NCI-H2196 treated with DMSO at 0.1 percent for 48 hours (cell line): ENCODE measurements around the gene LYPD4.
A peak's percentile ranks its signal among the peaks of the same experiment; 100 is the strongest.

Source experiments
- DNase-seq: peaks from one replicate; lab custom pipeline; 2025; ENCODE audit not compliant: unreplicated experiment; lab: John Stamatoyannopoulos, UW

LYPD4 gene

GRCh38 chr19:41853344-41853743, 8.9 kb upstream of the LYPD4 start:
- DNase-seq: no peak

GRCh38 chr19:41851456-41851855, 7.0 kb upstream of the LYPD4 start:
- DNase-seq: no peak

GRCh38 chr19:41850381-41850780, 5.9 kb upstream of the LYPD4 start:
- DNase-seq: no peak

DNA sequence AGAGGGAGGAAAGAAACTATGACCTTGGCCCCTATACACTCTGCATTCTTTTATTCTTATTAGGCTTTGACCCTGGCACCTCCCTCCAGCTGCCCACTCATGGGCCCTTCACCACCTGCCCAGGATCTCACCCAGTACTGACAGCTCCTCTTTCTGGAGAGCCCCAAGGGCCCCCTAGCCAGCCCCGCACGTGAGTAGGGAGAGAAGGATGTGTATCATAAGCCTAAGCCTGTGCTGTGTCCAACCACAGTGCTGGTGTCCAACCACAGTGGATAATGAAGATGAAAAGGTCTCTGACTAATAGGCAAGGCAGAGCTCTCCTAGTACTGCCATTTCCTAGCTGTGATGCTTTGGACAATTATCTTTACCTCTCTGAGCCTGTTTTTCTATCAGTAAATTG, 4.6 kb upstream of the LYPD4 start:
- DNase-seq: no peak

GRCh38 chr19:41848666-41849065, 4.2 kb upstream of the LYPD4 start:
- no peak for DNase-seq

DNA sequence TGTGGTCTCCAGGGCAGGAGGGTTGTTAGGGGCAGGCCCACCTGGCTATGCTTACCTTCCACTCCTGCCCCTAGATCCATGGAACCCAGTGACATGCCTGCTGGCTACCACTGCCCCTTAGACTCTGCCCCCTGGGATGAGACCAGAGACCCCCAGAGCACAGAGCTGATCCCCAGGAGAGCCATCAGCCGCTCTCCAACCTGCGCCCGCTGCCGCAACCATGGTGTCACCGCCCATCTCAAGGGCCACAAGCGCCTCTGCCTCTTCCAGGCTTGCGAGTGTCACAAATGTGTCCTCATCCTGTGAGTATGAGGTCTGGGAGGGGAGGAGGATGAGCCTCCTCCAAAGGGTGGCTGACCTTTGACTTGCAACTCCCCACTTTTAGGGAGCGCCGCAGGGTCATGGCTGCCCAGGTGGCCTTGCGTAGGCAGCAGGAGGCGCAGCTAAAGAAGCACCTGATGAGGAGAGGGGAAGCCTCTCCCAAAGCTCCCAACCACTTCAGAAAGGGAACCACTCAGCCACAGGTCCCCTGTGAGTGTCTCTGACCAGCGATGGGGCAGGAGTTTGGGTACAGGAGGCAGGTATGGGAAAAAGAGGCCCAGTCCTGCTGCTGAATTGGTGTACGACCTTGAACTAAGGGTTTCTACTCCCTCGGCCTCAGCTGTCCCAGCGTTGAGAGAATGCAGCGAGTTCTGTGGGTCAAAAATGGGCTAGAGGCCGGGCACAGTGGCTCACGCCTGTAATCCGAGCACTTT, 3.0 kb upstream of the LYPD4 start:
- no peak for DNase-seq

DNA sequence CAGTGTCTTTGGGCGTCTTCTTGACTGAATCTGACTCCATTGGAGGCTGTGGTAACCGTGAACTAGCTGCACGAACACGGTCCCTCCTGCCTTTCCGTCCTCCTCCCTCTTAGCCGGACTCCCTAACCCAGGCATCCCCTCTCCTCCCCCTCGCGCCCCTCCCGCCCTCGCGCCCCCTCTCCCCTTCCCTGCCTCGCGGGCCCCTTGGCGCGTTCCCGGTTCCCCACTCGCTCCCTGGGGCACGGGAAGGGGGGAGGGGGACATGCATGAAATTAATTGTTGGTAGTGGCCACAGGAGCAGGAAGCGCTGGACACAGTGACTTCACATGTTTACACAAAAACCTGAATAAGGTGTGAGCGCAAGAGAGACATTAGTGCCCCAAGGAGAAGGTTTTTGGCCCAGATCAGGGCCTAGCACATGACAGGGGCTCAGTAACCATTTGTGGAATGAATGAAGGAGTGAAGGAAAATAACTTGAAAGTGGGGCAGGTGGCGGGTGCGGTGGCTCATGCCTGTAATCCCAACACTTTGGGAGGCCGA, 638 bp upstream of the LYPD4 start:
- no peak for DNase-seq

GRCh38 chr19:41845001-41845050, 343 bp upstream of the LYPD4 start, which contains the start of gene DMRTC2:
TSS of gene DMRTC2 (plus strand) at chr19:41845042. CDS start at chr19:41847429, 2,387 bp downstream.
- no peak for DNase-seq

DNA sequence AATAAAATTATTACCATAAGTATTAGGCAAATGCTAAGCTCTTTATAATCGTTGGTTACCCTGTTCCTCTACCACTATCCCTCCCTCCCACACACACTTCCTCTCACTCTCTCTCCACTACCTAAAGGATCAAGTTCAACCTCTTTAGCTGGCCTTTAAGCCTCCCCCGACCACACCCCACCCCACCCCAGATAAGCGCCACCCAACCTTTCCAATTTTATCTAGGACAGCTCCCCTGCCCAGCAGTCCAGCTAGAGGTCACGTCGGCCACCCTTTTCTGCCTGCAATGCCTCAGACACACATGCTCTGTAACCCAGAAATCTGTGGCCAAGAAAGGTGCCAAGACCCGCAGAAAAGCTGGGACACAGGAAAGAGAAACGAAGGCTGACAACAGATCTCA, 1.1 kb downstream of the LYPD4 start:
- DNase-seq: no peak

DNA sequence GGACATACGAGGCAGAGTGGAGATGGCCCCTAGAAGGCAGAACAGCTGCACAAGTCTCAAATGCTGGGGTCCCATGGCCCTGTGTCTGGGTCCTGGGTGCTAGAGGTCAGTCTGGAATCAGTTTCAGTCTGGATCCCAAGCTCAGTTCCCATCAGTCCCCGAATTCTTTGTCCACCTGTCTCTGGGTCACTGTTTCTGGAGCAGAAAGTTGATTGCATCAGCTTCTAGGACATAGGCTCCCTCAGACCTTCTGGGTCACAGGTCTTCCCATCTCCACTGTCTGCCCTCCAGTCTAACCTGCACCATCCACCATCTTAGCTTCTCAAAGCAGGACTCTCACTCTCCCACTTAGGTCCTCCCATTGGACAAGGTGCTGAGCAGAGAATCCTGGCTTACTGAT, 5.3 kb downstream of the LYPD4 start:
- no peak for DNase-seq

DNA sequence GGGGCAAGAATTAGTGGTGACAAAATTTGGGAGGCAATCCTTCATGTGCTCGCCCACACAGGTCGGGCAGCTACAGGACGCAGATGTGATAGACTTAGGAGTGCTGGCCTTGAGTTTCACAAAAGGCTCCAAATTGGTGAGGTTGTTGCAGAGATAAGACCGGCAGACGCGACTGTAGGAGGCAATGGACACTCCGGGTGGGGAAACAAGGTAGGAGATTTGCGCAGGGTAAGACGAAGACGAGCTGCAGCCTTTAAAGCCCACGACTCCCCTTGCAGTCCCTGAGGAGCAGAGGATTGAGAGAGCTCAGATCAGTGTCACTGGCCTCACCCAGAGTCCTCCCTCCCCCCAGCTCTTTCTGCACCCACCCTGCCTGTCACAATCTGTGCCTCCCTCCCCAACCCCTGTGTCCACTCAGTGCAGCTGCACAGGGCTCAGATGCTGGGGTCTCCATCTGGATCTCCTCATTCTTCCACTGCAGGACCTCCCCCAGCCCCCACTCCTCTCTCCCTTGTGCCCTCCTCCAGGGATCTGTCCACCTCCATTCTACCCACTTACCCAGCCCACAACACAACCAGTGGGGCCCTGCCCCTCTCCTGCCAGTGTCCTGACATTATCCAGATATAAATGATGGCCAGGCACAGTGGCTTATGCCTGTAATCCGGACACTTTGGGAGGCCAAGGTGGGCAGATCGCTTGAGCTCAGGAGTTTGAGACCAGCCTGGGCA, 6.3 kb downstream of the LYPD4 start:
- DNase-seq: no peak

- peak; percentile 67 for DNase-seq
These were observed 23.3 kb downstream of the LYPD4 start for GRCh38 chr19:41821003-41821735.

DNA sequence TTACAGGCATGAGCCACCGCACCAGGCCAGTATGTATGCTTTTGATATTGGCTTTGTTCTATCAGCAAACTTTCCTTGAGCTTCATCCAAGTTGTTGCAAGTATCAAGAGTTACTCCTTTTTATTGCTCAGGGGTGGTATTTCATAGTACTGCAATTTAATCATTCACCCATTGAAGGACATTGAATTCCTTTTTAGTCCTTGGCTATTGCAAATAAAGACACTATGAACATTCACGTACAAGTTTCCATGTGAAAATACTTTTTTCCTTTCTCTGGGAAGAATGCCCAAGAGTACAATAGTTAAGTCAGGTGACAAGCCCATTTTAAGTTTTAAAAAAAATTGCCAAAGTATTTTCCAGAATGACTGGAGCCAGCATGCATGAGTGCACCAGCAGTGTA, 27.7 kb downstream of the LYPD4 start:
- DNase-seq: no peak

- DNase-seq: no peak
These were observed 29.2 kb downstream of the LYPD4 start for GRCh38 chr19:41815301-41815700.

DNA sequence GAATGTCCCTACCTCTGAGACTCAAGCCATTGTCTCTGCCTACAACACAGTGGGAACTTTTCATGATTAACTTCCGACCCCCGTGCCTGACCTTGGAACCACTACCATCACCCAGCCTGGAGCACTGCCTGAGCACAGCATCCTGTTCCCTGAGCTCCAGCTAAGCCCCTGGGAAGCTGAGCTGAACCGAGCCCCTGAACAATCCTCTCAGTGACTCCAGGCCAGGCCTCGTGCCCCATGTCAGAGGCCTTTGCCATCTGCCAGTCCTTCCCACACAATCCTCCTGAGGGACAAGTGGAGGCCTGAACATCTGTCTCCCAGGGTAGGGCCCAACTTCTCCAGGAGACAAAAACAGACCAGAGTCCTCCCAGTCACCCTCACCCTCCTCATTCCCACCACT, 30.6 kb downstream of the LYPD4 start:
- no peak for DNase-seq

DNA sequence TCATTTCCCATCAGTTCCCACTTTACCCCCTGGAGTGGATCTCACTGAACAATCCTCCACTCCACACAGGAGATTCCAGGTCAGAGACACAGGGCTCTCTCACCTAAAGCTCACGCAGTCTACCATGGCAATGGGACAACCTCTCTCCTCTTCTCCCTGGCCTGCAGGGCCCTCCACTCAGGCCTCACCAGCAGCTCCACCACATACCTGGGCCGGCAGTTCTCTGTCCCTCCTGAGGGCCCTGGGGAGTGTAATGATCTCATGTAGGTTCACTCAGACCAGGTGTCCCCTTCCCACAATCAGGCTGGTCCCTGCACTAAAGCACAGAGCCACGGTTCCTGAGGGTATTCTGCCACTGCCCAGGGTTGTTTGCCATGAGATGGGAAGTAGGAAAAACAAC, 32.5 kb downstream of the LYPD4 start:
- DNase-seq: no peak

DNA sequence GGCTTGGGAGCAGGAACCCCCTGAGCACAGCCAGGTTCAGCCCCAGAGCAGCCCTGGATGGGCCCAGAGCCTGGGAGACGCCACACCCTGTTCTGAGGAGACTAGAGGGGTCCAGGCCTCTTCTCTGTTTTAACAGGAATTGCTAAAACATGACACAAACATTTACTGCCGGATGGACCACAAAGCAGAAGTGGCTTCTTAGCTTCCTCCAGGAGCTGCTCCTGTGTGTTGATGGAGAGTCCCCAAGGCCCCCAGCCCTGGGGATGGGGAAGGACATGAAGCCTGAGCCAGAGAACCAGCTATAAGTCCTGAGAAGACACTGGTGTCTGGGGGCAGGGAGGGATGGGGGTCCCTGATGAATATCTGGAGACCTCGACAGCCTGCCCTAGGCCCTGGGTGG, 33.4 kb downstream of the LYPD4 start:
- no peak for DNase-seq

DNA sequence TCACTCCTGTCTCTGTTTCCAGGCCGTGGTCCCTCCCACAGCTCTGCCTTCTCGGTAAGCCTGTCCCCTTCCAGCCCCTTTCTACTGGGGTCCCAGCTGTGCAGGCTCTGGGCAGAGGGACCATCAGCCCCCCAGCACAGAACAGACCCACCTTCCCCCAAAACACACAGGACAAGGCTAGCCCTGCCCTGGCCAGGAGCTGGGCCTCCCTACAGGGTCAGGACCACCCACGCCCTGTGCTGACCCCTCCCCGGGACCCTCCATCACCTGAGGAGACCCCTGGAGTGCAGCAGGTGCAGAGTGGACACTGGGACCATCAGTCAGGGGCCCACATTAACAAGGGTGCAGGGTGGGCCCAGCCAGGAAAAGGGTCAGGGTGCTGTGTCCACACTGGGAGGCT, 34.2 kb downstream of the LYPD4 start:
- DNase-seq: no peak

- no peak for DNase-seq
These were observed 35.6 kb downstream of the LYPD4 start for GRCh38 chr19:41808663-41809566.

GRCh38 chr19:41807176-41807575, 37.3 kb downstream of the LYPD4 start:
- DNase-seq: no peak

DNA sequence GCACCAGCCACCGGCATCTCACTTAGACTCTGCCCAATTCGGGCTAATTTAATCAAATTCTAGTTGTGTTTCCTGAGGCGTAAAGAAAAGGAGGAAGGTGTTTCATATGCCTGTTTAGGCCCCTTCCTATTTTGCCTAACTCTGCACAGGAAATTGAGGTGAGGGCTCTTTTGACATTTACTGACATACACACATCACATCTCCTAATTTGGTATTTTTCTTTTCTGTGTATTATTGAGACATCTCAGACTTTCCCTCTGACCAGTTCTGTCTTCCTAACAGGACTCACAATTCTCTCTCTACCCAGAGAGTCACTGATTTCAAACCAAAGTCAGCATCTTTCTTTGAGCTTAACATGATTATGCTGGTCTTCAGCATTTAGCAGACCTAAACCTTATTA, 40.1 kb downstream of the LYPD4 start:
- DNase-seq: no peak
